Endothelial cell (in vitro differentiated cells): ENCODE measurements around the gene MYOCD. TPM values are rescaled to one million over a fixed set of nuclear protein-coding genes. Genes with fewer than 3 reads are reported as not detected.

ENCODE experiments used
- DNase-seq: peaks from one replicate; pipeline ENCODE4 v3.0.0; 2021; ENCODE audit warnings: low spot score
- H3K27ac Mint-ChIP-seq: one replicate; pipeline ENCODE4 v1.8.0; 2021; ENCODE audit warnings: mixed read lengths, inconsistent platforms; ENCODE audit not compliant: unreplicated experiment
- H3K27me3 Mint-ChIP-seq: one replicate; pipeline ENCODE4 v1.8.0; 2021; ENCODE audit warnings: mild to moderate bottlenecking, moderate library complexity, mixed read lengths, inconsistent platforms; ENCODE audit not compliant: unreplicated experiment
- H3K36me3 Mint-ChIP-seq: one replicate; pipeline ENCODE4 v1.8.0; 2021; ENCODE audit warnings: mild to moderate bottlenecking, low read depth, mixed read lengths, inconsistent platforms; ENCODE audit not compliant: unreplicated experiment
- H3K4me1 Mint-ChIP-seq: one replicate; pipeline ENCODE4 v1.8.0; 2021; ENCODE audit warnings: mild to moderate bottlenecking, mixed read lengths, inconsistent platforms; ENCODE audit not compliant: unreplicated experiment
- H3K4me3 Mint-ChIP-seq: one replicate; pipeline ENCODE4 v1.8.0; 2021; ENCODE audit warnings: mild to moderate bottlenecking, mixed read lengths, inconsistent platforms; ENCODE audit not compliant: unreplicated experiment
- H3K9me3 Mint-ChIP-seq: one replicate; pipeline ENCODE4 v1.8.0; 2021; ENCODE audit warnings: mixed read lengths, inconsistent platforms; ENCODE audit not compliant: unreplicated experiment
- CTCF ChIP-seq: fragments of 200-600 bp; sonication (generic); IDR thresholded peaks from one replicate; pipeline ENCODE4 v1.5.0; 2021; ENCODE audit warnings: antibody characterized with exemption; ENCODE audit not compliant: unreplicated experiment
- total RNA-seq: library from RNA; stranded (reverse); fragmentation: NEBNext Ultra II Directional; extraction: Animal tissue kit (Norgen Biotek cat#: 25700); gene quantifications from one replicate; pipeline ENCODE4 v1.2.1, GENCODE V29; 2021; ENCODE audit not compliant: unreplicated experiment

Gene MYOCD
- total RNA-seq, 1 donor from 2014 or later: 0.38 TPM

GRCh38 chr17:12732366-12732765, 66.7 kb downstream of the MYOCD start:
- TF ChIP-seq CTCF: no peak
- no peak overlapping the region for H3K27ac Mint-ChIP-seq
- no peak overlapping the region for H3K4me3 Mint-ChIP-seq
- no peaks in the 10 kb centered on the region for H3K9me3 Mint-ChIP-seq
- no peaks in the 10 kb centered on the region for H3K36me3 Mint-ChIP-seq
- DNase-seq: no peak
- H3K4me1 Mint-ChIP-seq: no peaks in the 10 kb centered on the region
- H3K27me3 Mint-ChIP-seq: no peaks in the 10 kb centered on the region

- DNase-seq: no peak
- TF ChIP-seq CTCF: no peak
- no peaks in the 10 kb centered on the region for H3K9me3 Mint-ChIP-seq
- H3K4me1 Mint-ChIP-seq: no peaks in the 10 kb centered on the region
- H3K36me3 Mint-ChIP-seq: no peaks in the 10 kb centered on the region
- H3K27me3 Mint-ChIP-seq: no peaks in the 10 kb centered on the region
- no peak overlapping the region for H3K27ac Mint-ChIP-seq
- H3K4me3 Mint-ChIP-seq: no peak overlapping the region
Measured at GRCh38 chr17:12734926-12735325, 69.2 kb downstream of the MYOCD start.

GRCh38 chr17:12735517-12735916, 69.8 kb downstream of the MYOCD start:
- no peak for DNase-seq
- Mint-ChIP-seq H3K4me3 (no peak overlapping the region), H3K27me3 (no peaks in the 10 kb centered on the region), H3K36me3 (no peaks in the 10 kb centered on the region), H3K4me1 (no peaks in the 10 kb centered on the region), H3K9me3 (no peaks in the 10 kb centered on the region), H3K27ac (no peak overlapping the region)
- TF ChIP-seq CTCF: no peak

- Mint-ChIP-seq H3K27me3 (no peaks in the 10 kb centered on the region), H3K9me3 (no peaks in the 10 kb centered on the region), H3K4me3 (no peak overlapping the region), H3K4me1 (no peaks in the 10 kb centered on the region), H3K27ac (no peak overlapping the region), H3K36me3 (no peaks in the 10 kb centered on the region)
- no peak for DNase-seq
- TF ChIP-seq CTCF: no peak
Measured at GRCh38 chr17:12736526-12736925, 70.8 kb downstream of the MYOCD start.

- DNase-seq: no peak
- H3K4me3 Mint-ChIP-seq: no peak overlapping the region
- no peaks in the 10 kb centered on the region for H3K9me3 Mint-ChIP-seq
- TF ChIP-seq CTCF: no peak
- H3K27me3 Mint-ChIP-seq: no peaks in the 10 kb centered on the region
- no peak overlapping the region for H3K27ac Mint-ChIP-seq
- no peaks in the 10 kb centered on the region for H3K36me3 Mint-ChIP-seq
- H3K4me1 Mint-ChIP-seq: no peaks in the 10 kb centered on the region
Measured at GRCh38 chr17:12737740-12738469, 72.2 kb downstream of the MYOCD start.
